Ecto neural progenitor cell (in vitro differentiated cells): ENCODE results near the gene FGF12.

Experiments
- DNase-seq: peaks from one replicate; pipeline ENCODE4 v3.0.0-alpha.2; 2018; ENCODE audit warnings: low spot score

The FGF12 gene

DNA sequence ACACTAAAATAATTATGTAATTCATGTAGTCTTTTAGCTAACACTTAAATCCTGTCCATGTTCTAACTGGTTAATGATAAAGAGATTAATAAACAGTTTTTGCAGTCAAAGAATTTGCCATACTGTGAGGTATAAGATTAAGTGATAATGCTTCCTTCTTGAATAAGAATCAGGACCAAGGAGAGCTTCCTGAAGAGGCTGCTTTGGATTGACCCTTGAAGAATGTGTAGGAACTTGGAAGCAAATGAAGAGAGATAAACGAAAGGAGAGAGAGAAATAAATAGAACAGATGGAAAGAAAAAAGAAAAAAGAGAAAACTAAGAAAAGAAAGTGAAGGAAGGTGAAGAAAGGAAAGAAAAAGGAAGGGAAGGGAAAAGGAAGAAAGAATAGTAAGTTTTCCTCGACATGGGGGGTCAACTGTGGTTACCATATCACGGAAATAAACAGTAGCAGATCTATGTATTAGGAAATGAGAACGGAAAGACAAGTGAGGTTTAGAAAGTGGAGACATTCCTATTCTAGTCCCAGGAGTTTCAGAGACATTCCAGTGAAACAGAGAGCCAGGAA is 539.8 kb downstream of the FGF12 start:
- DNase-seq: no peak

DNA sequence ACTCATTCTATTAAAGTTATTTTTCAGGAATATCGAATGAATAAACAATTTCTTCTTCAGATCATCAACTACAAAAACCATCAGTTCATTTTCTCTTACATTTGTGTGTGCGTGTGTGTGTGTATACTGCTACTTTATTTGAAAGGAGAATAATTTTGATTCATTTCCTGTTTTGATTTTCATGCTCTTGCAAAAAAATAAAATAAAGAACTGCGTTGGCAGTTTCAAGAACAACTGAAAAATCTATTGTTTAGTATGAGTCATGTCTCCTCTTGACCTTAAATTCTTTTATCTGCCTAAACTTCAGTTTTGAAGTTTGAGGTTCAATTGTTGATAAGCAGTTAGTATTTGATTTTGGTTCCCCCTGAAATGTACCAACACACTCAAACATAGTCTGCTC is 540.8 kb downstream of the FGF12 start:
- DNase-seq: no peak

DNA sequence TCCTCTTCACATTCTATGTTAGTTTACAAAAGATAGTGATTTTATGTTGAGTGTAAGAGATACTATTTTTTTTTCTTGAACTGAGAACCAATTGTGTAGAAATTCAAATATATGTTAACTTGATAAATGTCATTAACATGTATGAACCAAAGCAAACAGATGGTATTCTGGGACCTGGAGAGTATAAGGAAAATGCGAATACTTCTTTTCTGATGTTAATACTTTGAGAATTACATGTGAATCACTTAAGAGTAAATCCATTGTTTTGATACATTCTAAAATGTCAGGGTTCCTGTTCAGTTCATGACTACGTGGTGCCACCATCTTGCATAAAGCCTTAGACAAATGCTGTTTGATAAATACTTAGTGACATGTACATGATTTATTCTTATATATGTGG is 541.3 kb downstream of the FGF12 start:
- DNase-seq: no peak

DNA sequence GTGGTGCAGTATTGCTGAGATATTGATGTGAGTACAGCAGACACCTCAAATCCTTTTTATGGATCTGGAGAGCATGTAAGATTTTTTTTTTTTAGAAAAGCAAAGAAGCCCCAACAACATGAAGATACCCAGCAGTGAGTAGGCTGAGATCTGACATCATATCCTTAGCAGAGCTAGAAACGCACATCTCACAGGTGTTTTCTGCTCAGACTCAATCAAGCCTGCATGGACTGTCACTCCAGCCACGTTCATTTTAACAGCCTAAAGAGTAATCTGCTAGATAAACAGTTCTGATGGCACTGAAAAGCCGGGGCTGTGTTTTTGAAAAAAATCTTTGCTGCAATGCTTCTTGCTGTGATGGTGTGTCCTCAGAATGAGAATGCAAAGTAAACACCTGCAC is 544.2 kb downstream of the FGF12 start:
- DNase-seq: no peak

DNA sequence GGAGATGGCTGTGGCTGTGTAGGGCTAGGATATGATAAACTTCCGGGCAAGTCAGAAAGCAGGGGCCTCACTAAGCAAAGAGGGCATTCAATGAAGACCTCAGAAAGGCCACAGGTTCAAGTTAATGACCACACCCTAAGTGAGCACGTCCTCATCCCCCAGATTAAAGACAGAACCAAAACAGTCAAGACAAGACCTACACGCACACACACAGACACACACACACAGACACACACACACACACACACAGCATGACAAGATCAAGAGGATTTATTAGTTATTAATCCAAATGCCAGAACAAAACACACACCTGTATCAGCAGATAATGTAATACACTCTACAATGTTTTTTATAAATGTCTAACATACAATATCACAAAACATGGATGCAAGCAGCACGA is 546.2 kb downstream of the FGF12 start:
- DNase-seq: no peak

DNA sequence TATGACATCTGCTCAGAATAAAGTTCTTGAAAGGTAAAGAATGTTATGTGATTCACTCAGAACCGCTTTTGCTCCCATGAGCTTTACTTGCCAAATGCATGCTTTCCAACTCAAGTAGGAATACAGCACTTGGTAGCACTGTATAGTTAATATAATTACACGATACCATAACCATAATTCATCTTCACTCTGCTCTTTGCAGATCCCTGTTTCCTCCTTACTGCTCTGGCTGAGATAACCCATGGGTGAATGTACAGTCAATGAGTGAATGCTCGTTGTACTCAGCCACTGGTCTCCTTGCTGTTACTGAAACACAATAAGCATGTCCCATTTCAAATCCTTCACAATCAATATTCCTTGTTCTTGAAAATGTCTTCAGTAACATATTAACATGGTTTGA is 550.0 kb downstream of the FGF12 start:
- DNase-seq: no peak

DNA sequence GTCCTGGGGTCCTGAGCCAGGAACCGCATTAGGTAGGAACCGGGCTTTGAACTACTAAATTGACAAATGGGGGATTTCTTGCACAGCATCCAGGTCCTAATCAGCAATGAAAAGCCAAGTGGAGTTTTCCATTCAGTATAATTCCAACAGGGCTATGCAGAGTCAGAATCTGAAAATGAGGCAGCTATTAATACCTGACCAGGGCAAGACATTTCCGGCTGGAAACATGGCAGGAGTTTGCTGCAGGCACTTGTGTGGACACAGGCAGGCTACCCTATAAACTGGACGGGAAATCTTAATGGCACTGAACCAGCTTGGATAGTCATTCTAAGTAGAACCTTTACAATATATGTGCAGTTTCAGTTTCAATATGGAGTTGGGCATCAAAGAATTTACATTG is 553.1 kb downstream of the FGF12 start:
- no peak for DNase-seq

DNA sequence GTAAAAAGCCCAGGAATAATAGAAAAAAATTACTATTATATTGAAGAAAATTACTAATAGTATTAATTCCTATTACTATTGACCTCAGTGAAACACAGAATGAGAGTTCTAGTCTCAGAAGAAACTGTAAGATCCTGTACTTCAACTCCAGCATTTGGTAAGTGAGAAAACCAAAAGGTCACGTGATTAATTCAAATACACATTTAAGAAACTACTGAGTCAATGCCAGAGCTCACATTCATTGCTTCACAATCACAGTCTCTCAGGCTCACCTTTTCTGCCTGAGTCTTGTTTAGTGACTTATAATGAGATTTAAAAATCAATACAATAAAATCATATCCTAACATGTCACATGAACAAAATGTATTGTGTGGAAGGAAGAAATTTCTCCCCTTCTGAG is 556.1 kb downstream of the FGF12 start:
- DNase-seq: no peak

DNA sequence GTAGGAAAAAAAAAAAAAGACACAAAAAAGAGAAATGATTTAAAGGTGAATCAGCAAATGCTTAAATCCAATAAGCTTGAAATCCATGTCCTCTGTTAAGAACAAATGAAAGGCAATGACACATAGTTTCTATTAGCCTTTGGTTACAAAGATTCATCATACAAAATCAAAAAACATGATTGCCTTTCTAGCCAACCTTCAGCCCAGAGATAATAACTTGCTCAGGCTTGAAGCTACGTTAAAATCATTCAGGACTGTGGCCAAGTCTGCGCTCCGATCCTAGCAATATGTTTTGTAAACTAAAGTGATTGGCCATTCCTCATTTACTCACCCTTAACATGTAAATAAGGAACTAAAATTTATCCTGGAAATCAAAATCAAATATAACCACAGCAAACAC is 556.7 kb downstream of the FGF12 start:
- DNase-seq: no peak

DNA sequence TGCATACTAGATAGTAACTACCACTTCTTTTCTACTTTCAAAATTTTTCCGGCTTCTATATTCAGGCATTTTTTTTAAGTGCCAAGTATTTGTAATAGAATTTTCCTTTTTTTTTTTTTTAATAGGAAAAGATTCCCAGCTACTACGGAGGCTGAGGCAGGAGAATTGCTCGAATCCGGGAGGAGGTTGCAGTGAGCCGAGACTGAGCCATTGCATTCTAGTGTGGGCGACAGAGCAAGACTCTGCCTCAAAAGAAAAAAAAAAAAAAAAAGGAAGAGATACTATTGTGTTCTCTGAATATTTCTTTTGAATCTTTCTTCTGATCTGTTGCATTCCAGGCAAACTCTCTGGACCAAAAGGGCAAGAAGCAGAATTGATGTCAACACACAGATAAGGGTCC is 557.3 kb downstream of the FGF12 start:
- no peak for DNase-seq

DNA sequence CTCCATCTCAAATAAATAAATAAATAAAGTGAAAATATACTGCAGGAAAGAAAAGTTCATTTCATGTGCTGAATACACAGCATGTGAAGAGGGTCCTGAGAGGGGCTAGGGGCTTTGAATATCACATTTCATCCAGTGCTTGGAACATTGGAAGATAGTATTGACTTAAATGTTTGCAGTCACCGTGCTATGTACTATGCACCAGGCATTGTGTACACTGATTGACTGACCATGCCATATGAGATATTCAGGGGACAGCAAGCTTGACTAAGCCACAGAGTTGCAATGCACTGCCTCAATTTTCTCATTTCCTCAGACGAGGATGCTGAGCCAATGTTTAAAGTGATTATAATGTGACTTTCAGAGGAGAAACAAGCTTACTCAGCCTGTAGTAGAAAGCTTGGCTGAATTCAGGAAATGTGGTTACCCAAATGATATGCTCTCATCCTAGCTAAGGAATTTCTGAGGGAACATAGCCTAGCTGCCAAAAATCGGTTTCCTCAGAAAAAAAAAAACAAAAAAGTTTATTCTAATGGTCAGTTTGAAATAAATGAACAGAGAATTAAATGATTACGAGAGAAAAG is 557.9 kb downstream of the FGF12 start:
- DNase-seq: no peak

DNA sequence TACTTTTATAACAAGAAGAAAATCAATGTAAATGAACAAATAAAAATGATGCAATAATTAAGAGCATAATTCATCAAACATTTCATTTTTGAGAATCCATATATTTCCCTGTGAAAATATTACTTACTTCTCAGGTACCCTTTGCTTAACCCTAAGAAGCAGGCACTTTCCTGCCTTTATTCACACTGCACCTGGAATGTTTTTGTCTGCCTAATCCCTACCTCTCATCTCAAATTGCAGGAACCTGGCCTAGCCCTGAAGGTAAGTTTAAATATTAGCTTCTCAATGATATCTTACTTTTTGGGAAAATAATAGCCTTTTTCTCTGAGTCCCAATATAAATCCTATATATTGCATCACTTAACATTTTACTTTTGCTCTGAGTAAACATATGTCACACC is 559.1 kb downstream of the FGF12 start:
- DNase-seq: no peak

DNA sequence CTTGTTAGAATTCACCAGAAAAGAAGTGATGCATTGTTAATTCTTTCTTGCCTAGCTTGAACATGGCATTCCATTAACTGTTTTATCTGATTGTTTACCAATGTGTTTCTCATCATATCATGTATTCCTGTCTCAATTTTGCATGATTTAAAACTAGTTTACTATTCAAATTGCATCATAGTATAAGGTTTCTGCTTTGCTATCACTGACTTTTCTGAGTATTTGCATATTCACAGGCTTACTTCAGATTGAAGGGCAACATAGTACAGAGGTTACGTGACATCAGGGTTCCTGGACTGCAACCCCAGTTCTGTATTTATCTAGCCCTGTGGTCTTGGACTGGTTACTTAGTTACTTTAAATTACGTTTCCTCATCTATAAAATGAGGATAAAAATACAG is 561.8 kb downstream of the FGF12 start:
- no peak for DNase-seq

DNA sequence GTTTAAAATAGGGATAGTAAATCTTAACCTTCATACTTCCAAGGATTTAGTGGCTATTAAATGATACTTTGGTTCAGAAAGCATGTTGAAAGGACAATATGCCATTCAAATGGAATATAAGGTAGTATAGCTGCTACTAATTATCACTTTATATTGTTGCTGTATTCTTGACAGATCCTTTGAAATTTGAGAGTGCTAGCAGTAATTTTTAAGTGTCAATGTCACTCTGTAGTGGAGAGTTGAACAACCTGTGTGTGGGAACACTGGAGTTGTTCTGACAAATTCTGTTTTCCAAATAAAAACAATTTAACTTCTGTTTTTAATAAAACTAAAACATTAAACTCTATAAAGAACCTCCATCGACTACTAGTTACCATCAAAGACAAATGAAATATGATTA is 565.7 kb downstream of the FGF12 start:
- no peak for DNase-seq

DNA sequence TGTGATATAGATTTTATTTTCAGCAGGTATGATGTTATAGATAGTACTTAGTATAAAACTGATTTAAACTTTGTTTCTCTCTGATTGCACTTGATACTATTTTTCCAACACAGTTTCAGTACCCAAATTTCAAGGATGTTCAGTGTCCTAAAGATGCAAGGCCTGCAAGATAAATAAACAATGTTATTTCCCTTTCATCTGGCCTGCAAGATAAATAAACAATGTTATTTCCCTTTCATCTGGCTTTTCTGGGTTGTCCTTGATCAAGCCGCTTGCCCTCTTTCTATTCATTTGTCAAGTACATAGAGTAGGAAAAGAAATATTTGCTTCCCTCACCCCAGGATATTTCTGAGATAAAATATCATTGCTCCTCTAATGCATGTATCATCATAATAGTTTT is 571.0 kb downstream of the FGF12 start:
- DNase-seq: no peak

DNA sequence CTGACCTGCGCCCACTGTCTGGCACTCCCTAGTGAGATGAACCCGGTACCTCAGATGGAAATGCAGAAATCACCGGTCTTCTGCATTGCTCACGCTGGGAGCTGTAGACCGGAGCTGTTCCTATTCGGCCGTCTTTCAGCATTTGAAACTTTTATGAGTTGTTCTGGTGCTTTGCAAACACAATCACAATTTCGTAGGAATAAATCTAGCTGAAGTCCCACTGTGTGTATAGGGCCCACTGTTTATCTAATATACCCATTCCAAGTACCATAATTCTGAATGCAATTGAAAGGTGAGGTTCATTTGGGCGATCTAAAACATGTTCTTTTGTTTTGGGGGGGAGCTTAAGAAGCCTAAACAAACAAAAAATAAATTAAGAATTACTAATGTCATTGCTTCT is 572.1 kb downstream of the FGF12 start:
- no peak for DNase-seq

DNA sequence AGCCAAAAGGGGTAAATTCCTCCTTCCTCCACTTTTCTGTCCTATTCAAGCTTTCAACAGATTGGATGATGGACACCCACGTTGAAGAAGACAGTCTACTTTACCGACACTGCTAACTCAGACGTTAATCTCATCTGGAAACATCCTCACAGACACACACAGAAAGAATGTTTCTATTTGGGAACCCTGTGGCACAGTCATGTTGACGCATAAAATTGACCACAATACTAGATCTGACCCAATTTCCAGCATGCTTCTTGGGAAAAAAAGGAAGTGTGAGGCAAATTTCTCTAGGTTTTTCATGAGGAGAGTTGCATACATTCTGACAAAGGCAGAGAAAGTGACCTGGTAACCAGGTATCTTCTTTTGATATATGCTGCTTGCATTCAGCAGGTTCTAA is 594.1 kb downstream of the FGF12 start:
- DNase-seq: no peak

DNA sequence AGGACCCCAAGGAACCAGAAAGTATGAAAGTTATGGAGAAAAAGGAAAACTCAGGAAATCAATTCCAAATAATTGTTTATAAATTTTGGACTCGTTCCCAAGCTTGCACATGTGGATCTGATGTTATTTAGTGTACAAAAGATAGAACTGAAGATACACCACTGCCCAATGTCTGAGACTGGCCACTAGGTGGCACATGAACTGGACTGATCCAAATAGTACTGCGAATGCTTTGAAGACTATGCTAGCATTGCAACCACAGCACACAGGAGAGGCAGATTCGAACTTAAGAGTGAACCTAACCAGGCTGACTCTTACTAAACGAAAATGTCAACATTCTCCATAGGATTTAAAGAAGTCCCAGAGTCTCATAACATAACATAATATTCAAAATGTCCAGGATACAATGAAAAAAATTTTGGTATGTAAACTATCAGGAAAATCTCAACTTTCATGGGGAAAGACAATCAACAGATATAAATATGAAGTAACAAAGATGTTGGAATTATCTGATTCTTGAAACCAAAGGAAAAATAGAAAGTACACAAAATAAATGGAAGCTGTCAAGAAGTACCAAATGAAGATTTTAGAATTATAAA is 596.7 kb downstream of the FGF12 start:
- DNase-seq: peak; percentile 49

DNA sequence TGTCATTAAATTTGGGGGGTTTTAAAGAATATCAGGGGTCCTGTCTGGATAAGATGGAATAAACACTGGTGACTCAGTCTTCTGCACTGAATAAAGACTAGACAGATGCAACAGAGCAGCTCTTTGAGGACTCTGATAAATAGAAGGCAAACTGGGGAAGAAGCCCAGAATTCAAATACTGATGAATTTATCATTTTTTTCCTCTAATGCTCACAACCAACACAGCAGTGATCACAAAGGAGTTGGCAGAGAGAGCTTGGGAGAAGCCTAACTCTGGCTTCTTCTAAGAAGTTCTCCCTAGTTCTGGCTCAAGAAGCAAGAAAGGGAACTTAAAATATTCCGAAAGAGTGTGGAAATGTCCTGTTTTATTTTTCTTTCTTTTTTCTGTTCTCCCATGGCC is 597.8 kb downstream of the FGF12 start:
- no peak for DNase-seq

DNA sequence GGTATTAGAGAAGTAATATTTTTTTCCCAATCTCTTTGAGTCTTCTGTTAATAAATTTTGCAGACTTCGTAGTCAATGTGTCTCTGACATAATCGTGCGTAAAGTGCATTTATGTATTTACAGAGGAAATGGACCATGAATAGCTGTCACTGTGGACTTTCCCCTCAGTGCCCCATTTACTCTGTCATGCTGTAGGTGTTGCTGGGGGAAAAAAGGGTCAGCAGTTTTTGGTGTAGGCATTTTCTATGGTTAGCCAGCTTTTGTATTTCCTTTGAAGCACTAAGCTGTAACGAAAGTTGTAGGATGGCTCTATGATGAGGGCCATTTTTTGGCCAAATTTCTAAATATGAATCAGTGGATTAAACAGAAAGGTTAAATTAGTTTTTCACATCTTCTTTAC is 598.4 kb downstream of the FGF12 start:
- no peak for DNase-seq

DNA sequence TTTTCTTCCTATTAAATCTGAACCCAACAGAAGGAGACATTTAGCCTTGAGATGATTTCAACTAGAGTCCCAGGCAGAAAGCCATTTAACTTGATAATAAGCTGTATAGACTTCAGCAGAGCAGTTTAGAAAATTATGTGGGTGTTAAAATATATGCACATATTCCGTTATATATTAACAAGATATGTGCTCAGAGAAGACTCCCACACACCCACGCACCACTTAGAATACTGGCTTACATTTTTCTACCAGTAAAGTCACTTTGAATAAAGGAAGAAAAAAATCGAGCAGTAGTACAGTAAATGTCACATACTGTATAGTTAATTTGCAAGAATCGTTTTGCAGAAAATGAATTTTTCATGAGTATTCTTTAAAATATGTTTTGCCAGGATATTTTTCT is 599.3 kb downstream of the FGF12 start:
- no peak for DNase-seq

DNA sequence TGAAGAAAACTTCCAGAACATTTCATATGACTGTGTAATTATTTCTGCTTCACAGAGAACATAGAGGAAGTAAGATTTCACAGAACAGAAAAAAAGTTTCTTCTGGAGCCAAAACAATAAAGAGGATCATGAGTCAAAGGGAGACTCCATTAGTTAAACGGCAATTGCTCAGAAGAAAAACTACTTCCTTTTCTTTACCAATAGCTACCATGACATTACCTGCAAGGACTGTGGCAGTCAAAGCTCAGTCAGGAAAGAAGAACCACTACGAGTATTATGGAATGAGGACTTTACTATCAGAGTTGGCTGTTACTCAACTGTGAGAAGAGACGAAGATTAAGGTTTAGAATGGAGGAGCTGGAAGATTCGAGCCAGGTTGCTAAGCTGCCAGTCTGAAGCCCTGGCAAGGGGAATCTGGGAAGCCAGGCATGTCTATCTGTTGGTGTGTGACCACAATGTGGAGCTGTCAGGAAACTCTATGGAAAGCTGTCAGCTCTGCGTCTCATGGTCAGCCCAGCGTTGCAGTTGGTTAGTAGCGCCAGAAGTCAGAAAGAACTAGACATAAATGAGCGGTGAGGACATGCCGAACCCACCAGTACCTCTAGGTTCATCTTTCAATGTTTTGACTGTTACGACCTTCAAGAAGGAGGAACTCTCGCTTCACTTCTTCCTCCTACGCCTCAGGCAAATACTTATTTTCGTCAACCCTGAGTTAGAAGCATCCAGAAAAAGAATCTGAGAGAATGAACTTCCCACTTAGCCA is 604.3 kb downstream of the FGF12 start:
- DNase-seq: no peak

DNA sequence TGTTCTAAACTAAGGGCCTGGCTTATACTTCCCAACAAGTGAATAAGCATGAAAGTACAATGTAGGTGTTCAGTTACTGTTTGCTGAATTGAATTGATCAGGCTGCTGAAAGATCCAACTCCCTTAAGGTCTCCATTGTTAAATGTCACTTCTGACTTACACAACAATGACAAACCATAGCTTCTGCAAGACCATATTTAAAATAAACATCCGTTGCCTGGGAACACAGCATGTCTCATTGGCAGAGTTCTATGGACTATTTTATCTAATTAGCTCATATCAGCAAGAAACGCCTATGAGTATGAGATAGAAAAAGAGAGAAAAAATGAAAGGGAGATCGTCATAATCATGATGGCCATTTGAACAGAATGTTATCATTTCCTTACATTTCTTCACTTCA is 605.4 kb downstream of the FGF12 start:
- DNase-seq: no peak

DNA sequence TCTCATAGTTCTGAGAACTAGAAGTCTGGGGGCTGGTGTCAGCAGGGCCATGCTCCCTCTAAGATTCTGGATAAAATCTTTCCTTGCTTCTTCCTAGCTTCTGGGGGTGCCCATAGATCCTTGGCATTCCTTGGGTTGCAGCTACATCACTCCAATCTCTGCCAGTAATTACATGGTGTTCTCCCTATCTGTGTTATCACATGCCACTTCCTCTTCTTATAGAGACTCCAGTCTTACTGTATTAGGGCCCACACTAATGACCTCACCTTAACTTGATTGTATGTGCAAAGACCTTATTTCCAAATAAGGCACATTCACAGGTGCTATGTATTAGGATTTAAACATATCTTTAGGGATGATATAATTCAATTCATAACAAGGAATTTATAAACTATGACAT is 618.5 kb downstream of the FGF12 start:
- no peak for DNase-seq
